Natural killer cell (primary cell): ENCODE measurements around the gene DOCK9. TPM values are rescaled to one million over a fixed set of nuclear protein-coding genes. Genes with fewer than 3 reads are reported as not detected.

Source experiments
- ATAC-seq, 3 donors: fragments of 150-1000 bp in 2 of 3; fragments of 200-7000 bp in 1 of 3; cut with Tn5 transposase; 1 replicate in 1 of 3; 2 replicates in 2 of 3; pipeline ENCODE4 v1.10.0; 2021; ENCODE audit warnings: mild to moderate bottlenecking in 2 of 3, moderate library complexity in 2 of 3
- DNase-seq, 2 donors: peaks; one replicate each; pipeline versions ENCODE4 v3.0.0 to v3.0.0-alpha.2; 2013 to 2021; ENCODE audit warnings: mixed read lengths in 1 of 2
- H3K27ac ChIP-seq: one replicate; pipeline ENCODE4 v1.5.1; 2013; ENCODE audit warnings: mild to moderate bottlenecking, low read length
- H3K27me3 ChIP-seq: one replicate; pipeline ENCODE4 v1.6.1; 2013; ENCODE audit warnings: low read length; ENCODE audit not compliant: control insufficient read depth, insufficient read depth
- H3K36me3 ChIP-seq: one replicate; pipeline ENCODE4 v1.6.1; 2013; ENCODE audit warnings: low read length; ENCODE audit not compliant: control insufficient read depth, insufficient read depth
- H3K4me1 ChIP-seq: one replicate; pipeline ENCODE4 v1.6.1; 2013; ENCODE audit warnings: low read length; ENCODE audit not compliant: control insufficient read depth, insufficient read depth
- H3K4me3 ChIP-seq: one replicate; pipeline ENCODE4 v1.5.1; 2013; ENCODE audit warnings: low read length
- H3K9me3 ChIP-seq: one replicate; pipeline ENCODE4 v1.6.1; 2013; ENCODE audit warnings: low read length; ENCODE audit not compliant: control insufficient read depth, insufficient read depth
- H3K27ac Mint-ChIP-seq, 2 donors: one replicate each; pipeline ENCODE4 v1.8.0; 2022; ENCODE audit warnings: mild to moderate bottlenecking in 2 of 2, mixed read lengths in 2 of 2, moderate library complexity in 1 of 2
- H3K27me3 Mint-ChIP-seq, 2 donors: one replicate each; pipeline ENCODE4 v1.8.0; 2022; ENCODE audit warnings: low read depth in 2 of 2, mixed read lengths in 2 of 2
- H3K36me3 Mint-ChIP-seq: one replicate; pipeline ENCODE4 v1.8.0; 2022; ENCODE audit warnings: mixed read lengths
- H3K4me1 Mint-ChIP-seq, 2 donors: one replicate each; pipeline ENCODE4 v1.8.0; 2022; ENCODE audit warnings: mixed read lengths in 2 of 2
- H3K4me3 Mint-ChIP-seq: one replicate; pipeline ENCODE4 v1.8.0; 2022; ENCODE audit warnings: mild to moderate bottlenecking, moderate library complexity, mixed read lengths
- H3K9me3 Mint-ChIP-seq, 2 donors: one replicate each; pipeline ENCODE4 v1.8.0; 2022; ENCODE audit warnings: mixed read lengths in 2 of 2
- CTCF ChIP-seq: fragments of 200-600 bp; IDR thresholded peaks from one replicate; pipeline ENCODE4 v1.8.0; 2022; ENCODE audit warnings: antibody characterized with exemption
- WGBS: methylation state at CpG from one replicate; pipeline ENCODE4 v1.1.7; 2013; ENCODE audit warnings: missing lambda C conversion rate; ENCODE audit not compliant: insufficient coverage; 5-methylcytosine and 5-hydroxymethylcytosine counted together
- intact Hi-C: fragments of 100-400 bp; cut with micrococcal nuclease; formaldehyde crosslinking; loops from one replicate; pipeline ENCODE4 v1.14.2; 2022
- total RNA-seq, 4 donors: library from RNA; stranded (reverse); fragments of 120-200 nt in 1 of 4; gene quantifications; one replicate each; pipeline versions ENCODE4 v1.2.3 to v1.2.4, GENCODE V29; 2013 to 2022

Gene DOCK9
- total RNA-seq, 3 donors from 2014 or later (not counting 1 experiment from before 2014, with no cell fraction given): 31.5 to 42.5 (median 40.9) TPM

GRCh38 chr13:98960606-98961502, 17.0 kb downstream of the DOCK9 start:
- no peak for TF ChIP-seq CTCF
- Mint-ChIP-seq H3K4me1 (peaks cover 13 to 14% of the 10 kb centered on the region in 2 donors), H3K36me3 (no peaks in the 10 kb centered on the region), H3K27ac (no peak overlapping the region), H3K27me3 (no peaks in the 10 kb centered on the region), H3K4me3 (no peak overlapping the region), H3K9me3 (no peaks in the 10 kb centered on the region)
- Histone ChIP-seq H3K27me3 (no peaks in the 10 kb centered on the region), H3K27ac (no peak overlapping the region), H3K36me3 (no peaks in the 10 kb centered on the region), H3K9me3 (no peaks in the 10 kb centered on the region), H3K4me1 (no peaks in the 10 kb centered on the region), H3K4me3 (no peak overlapping the region)
- ATAC-seq (no peak), DNase-seq (no peak)
- intact Hi-C loops: no loop called here
- 94% methylated on average over 11 of the region's 11 CpGs for WGBS

- Mint-ChIP-seq H3K4me1 (peaks cover 13 to 14% of the 10 kb centered on the region in 2 donors), H3K4me3 (no peak overlapping the region), H3K27ac (no peak overlapping the region), H3K9me3 (no peaks in the 10 kb centered on the region), H3K36me3 (no peaks in the 10 kb centered on the region), H3K27me3 (no peaks in the 10 kb centered on the region)
- Histone ChIP-seq H3K27me3 (no peaks in the 10 kb centered on the region), H3K36me3 (no peaks in the 10 kb centered on the region), H3K27ac (no peak overlapping the region), H3K4me1 (no peaks in the 10 kb centered on the region), H3K9me3 (no peaks in the 10 kb centered on the region), H3K4me3 (no peak overlapping the region)
- ATAC-seq (no peak), DNase-seq (no peak)
- intact Hi-C loops: no loop called here
- no peak for TF ChIP-seq CTCF
- WGBS: 90% methylated on average over 14 of the region's 14 CpGs
Observed at GRCh38 chr13:98959786-98960605, 17.9 kb downstream of the DOCK9 start.

- Mint-ChIP-seq H3K4me3 (no peak overlapping the region), H3K36me3 (no peaks in the 10 kb centered on the region), H3K9me3 (no peaks in the 10 kb centered on the region), H3K27me3 (no peaks in the 10 kb centered on the region), H3K27ac (no peak overlapping the region), H3K4me1 (peaks cover 11 to 14% of the 10 kb centered on the region in 2 donors)
- no peaks in the 10 kb centered on the region for H3K9me3 ChIP-seq
- WGBS: 100% methylated on average over 2 of the region's 2 CpGs
- H3K27ac ChIP-seq: no peak overlapping the region
- no peaks in the 10 kb centered on the region for H3K36me3 ChIP-seq
- DNase-seq (no peak), ATAC-seq (no peak)
- no peaks in the 10 kb centered on the region for H3K4me1 ChIP-seq
- no peak for TF ChIP-seq CTCF
- no peak overlapping the region for H3K4me3 ChIP-seq
- no peaks in the 10 kb centered on the region for H3K27me3 ChIP-seq
- intact Hi-C loops: no loop called here
Observed at GRCh38 chr13:98959291-98959690, 18.6 kb downstream of the DOCK9 start.
